ENCODE measurements around the gene SLC22A16.

GRCh38 chr6:110422444-110422822, 54.0 kb downstream of the SLC22A16 start:
- TF ChIP-seq CTCF (conservative IDR thresholded peaks at IDR 0.05 in 1 of 2, IDR thresholded peaks at IDR 0.05 in 1 of 2; ENCODE audit: low read depth in 1 of 2, low read length in 2 of 2): no peak
- TF ChIP-seq EZH2 (IDR thresholded peaks at IDR 0.05; ENCODE audit: low read length, missing control alignments): no peak

All from fibroblast of lung (primary cell).